ENCODE data around the gene OSCP1.

The OSCP1 gene

GRCh38 chr1:36400825-36401601, 49.2 kb downstream of the OSCP1 start:
- peak; percentile 82 to 88 for DNase-seq

GRCh38 chr1:36400514-36400824, 49.8 kb downstream of the OSCP1 start:
- no peak for DNase-seq

- no peak for DNase-seq
Observed at GRCh38 chr1:36398370-36398977, 51.8 kb downstream of the OSCP1 start.

- peak; percentile 89 to 94 for DNase-seq
Observed at GRCh38 chr1:36397378-36398230, 52.6 kb downstream of the OSCP1 start, which contains the start of gene LSM10. TSS of gene LSM10 (minus strand) at chr1:36397908. CDS start at chr1:36394129, 3,779 bp downstream.

GRCh38 chr1:36397083-36397377, 53.2 kb downstream of the OSCP1 start:
- no peak for DNase-seq

GRCh38 chr1:36396359-36396758, 53.9 kb downstream of the OSCP1 start:
- DNase-seq = no peak

GRCh38 chr1:36393686-36394085, 56.6 kb downstream of the OSCP1 start:
- no peak for DNase-seq

- no peak for DNase-seq
Observed at GRCh38 chr1:36392836-36393235, 57.4 kb downstream of the OSCP1 start.

GRCh38 chr1:36391271-36391670, 59.0 kb downstream of the OSCP1 start:
- DNase-seq = no peak

GRCh38 chr1:36390411-36390810, 59.8 kb downstream of the OSCP1 start:
- no peak for DNase-seq

GRCh38 chr1:36389999-36390398, 60.3 kb downstream of the OSCP1 start:
- peak; percentile 55 to 63 for DNase-seq

GRCh38 chr1:36389261-36389660, 61.0 kb downstream of the OSCP1 start:
- DNase-seq = no peak

- DNase-seq = peak; percentile 85 to 94
Observed at GRCh38 chr1:36387141-36387949, 62.9 kb downstream of the OSCP1 start.

GRCh38 chr1:36386265-36387140, 63.7 kb downstream of the OSCP1 start:
- DNase-seq = peak; percentile 99 to 100

- peak; percentile 98 to 99 for DNase-seq
Observed at GRCh38 chr1:36385410-36386264, 64.6 kb downstream of the OSCP1 start, which contains the start of gene STK40. TSS of gene STK40 (minus strand) at chr1:36385924. CDS start at chr1:36361332, 24,592 bp downstream.

- no peak for DNase-seq
Observed at GRCh38 chr1:36384542-36385409, 65.5 kb downstream of the OSCP1 start.

- no peak for DNase-seq
Observed at GRCh38 chr1:36383240-36383639, 67.0 kb downstream of the OSCP1 start.

GRCh38 chr1:36382669-36383068, 67.6 kb downstream of the OSCP1 start:
- no peak for DNase-seq

- DNase-seq = no peak
Observed at GRCh38 chr1:36382231-36382630, 68.0 kb downstream of the OSCP1 start.

- no peak for DNase-seq
Observed at GRCh38 chr1:36381405-36381804, 68.8 kb downstream of the OSCP1 start.
